OCI-LY3 (cell line): ENCODE data around the gene IQGAP2.

Experiments used
- H2AFZ ChIP-seq: fragments of 200-600, 300-600 bp; shearing (Covaris generic); 2 replicates; pipeline ENCODE4 v1.6.0; 2014; ENCODE audit warnings: antibody characterized with exemption, low read depth, low read length
- H3K27ac ChIP-seq: fragments of 200-600, 300-600 bp; sonication (generic); 2 replicates; pipeline ENCODE4 v1.5.1; 2014; ENCODE audit warnings: mild to moderate bottlenecking, low read length, moderate library complexity, mixed read lengths
- H3K27me3 ChIP-seq: fragments of 200-600, 300-600 bp; sonication (generic); 2 replicates; pipeline ENCODE4 v1.6.1; 2014; ENCODE audit warnings: low read depth, low read length, mixed read lengths
- H3K36me3 ChIP-seq: fragments of 200-600, 300-600 bp; sonication (generic); replicated peaks from 2 replicates; pipeline ENCODE3; 2014; ENCODE audit warnings: low read depth, low read length, mixed read lengths
- H3K4me1 ChIP-seq: fragments of 300-600, 200-600 bp; sonication (generic); 2 replicates; pipeline ENCODE4 v1.6.1; 2014; ENCODE audit warnings: low read length, mixed read lengths
- H3K4me2 ChIP-seq: fragments of 200-600, 300-600 bp; sonication (generic); 2 replicates; pipeline ENCODE4 v1.6.1; 2014; ENCODE audit warnings: low read length, mixed read lengths
- H3K4me3 ChIP-seq: fragments of 300-600, 200-600 bp; sonication (generic); 2 replicates; pipeline ENCODE4 v1.5.1; 2014; ENCODE audit warnings: antibody characterized with exemption, mild to moderate bottlenecking, low read length, moderate library complexity
- H3K79me2 ChIP-seq: fragments of 300-600, 200-600 bp; shearing (Covaris generic); 2 replicates; pipeline ENCODE4 v1.6.1; 2014; ENCODE audit warnings: mild to moderate bottlenecking, low read length, mixed read lengths
- H3K9ac ChIP-seq: fragments of 300-600, 200-600 bp; shearing (Covaris generic); 2 replicates; pipeline ENCODE4 v1.6.0; 2014; ENCODE audit warnings: mild to moderate bottlenecking, low read length, moderate library complexity
- H3K9me3 ChIP-seq: fragments of 200-600, 300-600 bp; shearing (Covaris generic); 2 replicates; pipeline ENCODE4 v1.6.1; 2014; ENCODE audit warnings: low read length, mixed read lengths; ENCODE audit not compliant: insufficient read depth
- H4K20me1 ChIP-seq: fragments of 200-600, 300-600 bp; sonication (generic); 2 replicates; pipeline ENCODE4 v1.6.1; 2016; ENCODE audit warnings: low read length, mixed read lengths; ENCODE audit not compliant: insufficient read depth
- CTCF ChIP-seq: fragments of 200-600, 300-600 bp; sonication (generic); IDR thresholded peaks from 2 replicates; pipeline ENCODE4 v1.5.1; 2014; ENCODE audit warnings: antibody characterized with exemption, low read length, low read depth
- EZH2phosphoT487 ChIP-seq: fragments of 200-600 bp; shearing (Covaris generic); IDR thresholded peaks from 2 replicates; pipeline ENCODE4 v1.6.1; 2018; ENCODE audit warnings: antibody characterized with exemption, mixed run types, low read depth

IQGAP2 gene

GRCh38 chr5:76556511-76557221 lies 153.6 kb downstream of the IQGAP2 start:
- Histone ChIP-seq H3K4me3 (peak overlapping the region; percentile 6; the same call in 1 of the 2 replicates), H3K36me3 (no peaks in the 10 kb centered on the region), H3K4me1 (peaks cover 20% of the 10 kb centered on the region), H3K79me2 (no peaks in the 10 kb centered on the region), H2AFZ (no peak overlapping the region), H3K4me2 (peak overlapping the region; percentile 52), H3K27ac (peak overlapping the region; percentile 32; the same call in 1 of the 2 replicates), H3K27me3 (no peaks in the 10 kb centered on the region), H3K9me3 (no peaks in the 10 kb centered on the region), H4K20me1 (no peaks in the 10 kb centered on the region), H3K9ac (no peak overlapping the region)
- TF ChIP-seq EZH2phosphoT487 (no peak), CTCF (no peak)

GRCh38 chr5:76560952-76561891 lies 158.1 kb downstream of the IQGAP2 start:
- H3K4me2 ChIP-seq = peak overlapping the region; percentile 79
- no peak overlapping the region for H2AFZ ChIP-seq
- no peak overlapping the region for H3K4me3 ChIP-seq
- H3K9me3 ChIP-seq = no peaks in the 10 kb centered on the region
- H3K27me3 ChIP-seq = no peaks in the 10 kb centered on the region
- no peak overlapping the region for H3K9ac ChIP-seq
- no peak overlapping the region for H3K27ac ChIP-seq
- H3K36me3 ChIP-seq = no peaks in the 10 kb centered on the region
- H4K20me1 ChIP-seq = no peaks in the 10 kb centered on the region
- TF ChIP-seq CTCF (no peak), EZH2phosphoT487 (no peak)
- no peaks in the 10 kb centered on the region for H3K79me2 ChIP-seq
- H3K4me1 ChIP-seq = peaks cover 28% of the 10 kb centered on the region

GRCh38 chr5:76561959-76562358 lies 158.9 kb downstream of the IQGAP2 start:
- H3K4me2 ChIP-seq = peak overlapping the region; percentile 79
- H2AFZ ChIP-seq = no peak overlapping the region
- H3K9me3 ChIP-seq = no peaks in the 10 kb centered on the region
- no peaks in the 10 kb centered on the region for H3K79me2 ChIP-seq
- no peak overlapping the region for H3K27ac ChIP-seq
- H3K4me1 ChIP-seq = peaks cover 21% of the 10 kb centered on the region
- H3K4me3 ChIP-seq = peak overlapping the region; percentile 54
- H3K9ac ChIP-seq = no peak overlapping the region
- no peaks in the 10 kb centered on the region for H3K36me3 ChIP-seq
- H4K20me1 ChIP-seq = no peaks in the 10 kb centered on the region
- no peak for TF ChIP-seq EZH2phosphoT487
- no peak for TF ChIP-seq CTCF
- no peaks in the 10 kb centered on the region for H3K27me3 ChIP-seq

GRCh38 chr5:76565009-76565408 lies 161.9 kb downstream of the IQGAP2 start:
- no peaks in the 10 kb centered on the region for H3K9me3 ChIP-seq
- H3K9ac ChIP-seq = no peak overlapping the region
- no peak overlapping the region for H3K27ac ChIP-seq
- TF ChIP-seq EZH2phosphoT487 (no peak), CTCF (no peak)
- no peaks in the 10 kb centered on the region for H3K27me3 ChIP-seq
- H3K36me3 ChIP-seq = no peaks in the 10 kb centered on the region
- no peaks in the 10 kb centered on the region for H3K79me2 ChIP-seq
- H3K4me2 ChIP-seq = no peak overlapping the region
- no peak overlapping the region for H3K4me3 ChIP-seq
- H3K4me1 ChIP-seq = peaks cover 15% of the 10 kb centered on the region
- no peaks in the 10 kb centered on the region for H4K20me1 ChIP-seq
- H2AFZ ChIP-seq = no peak overlapping the region
